H9 (cell line): ENCODE measurements around the gene DCDC1. TPM values are rescaled to one million over a fixed set of nuclear protein-coding genes. Genes with fewer than 3 reads are reported as not detected.

Source experiments
- DNase-seq: peaks from one replicate; pipeline ENCODE4 v3.0.0-alpha.2; 2017
- H2AFZ ChIP-seq: one replicate; pipeline ENCODE4 v1.6.1; 2013; ENCODE audit warnings: mild to moderate bottlenecking, low read length, control low read depth, moderate library complexity
- H2AK5ac ChIP-seq: 2 replicates; pipeline ENCODE4 v1.6.1; 2013; ENCODE audit warnings: low read length, control low read depth, mixed read lengths; ENCODE audit not compliant: insufficient read length
- H2BK120ac ChIP-seq: one replicate; pipeline ENCODE4 v1.6.1; 2013; ENCODE audit warnings: low read depth, mild to moderate bottlenecking, low read length, control low read depth, inconsistent platforms; ENCODE audit not compliant: poor library complexity, severe bottlenecking
- H2BK12ac ChIP-seq: 2 replicates; pipeline ENCODE4 v1.6.1; 2013; ENCODE audit warnings: low read length, control low read depth, mixed read lengths, low read depth; ENCODE audit not compliant: insufficient read length
- H2BK15ac ChIP-seq: 2 replicates; pipeline ENCODE4 v1.6.1; 2013; ENCODE audit warnings: low read depth, low read length, control low read depth
- H2BK20ac ChIP-seq: one replicate; pipeline ENCODE4 v1.6.1; 2013; ENCODE audit warnings: low read depth, mild to moderate bottlenecking, low read length, control low read depth, inconsistent platforms; ENCODE audit not compliant: poor library complexity, severe bottlenecking
- H2BK5ac ChIP-seq: 2 replicates; pipeline ENCODE4 v1.6.1; 2013; ENCODE audit warnings: low read length, control low read depth, mixed read lengths; ENCODE audit not compliant: insufficient read length
- H3K14ac ChIP-seq: 2 replicates; pipeline ENCODE4 v1.6.1; 2013; ENCODE audit warnings: low read length, control low read depth; ENCODE audit not compliant: insufficient read depth
- H3K18ac ChIP-seq: 2 replicates; pipeline ENCODE4 v1.6.1; 2013; ENCODE audit warnings: low read depth, mild to moderate bottlenecking, mixed read lengths, low read length, control low read depth; ENCODE audit not compliant: insufficient read length
- H3K23ac ChIP-seq: 2 replicates; pipeline ENCODE4 v1.6.1; 2013; ENCODE audit warnings: low read length, control low read depth, mixed read lengths, low read depth; ENCODE audit not compliant: insufficient read length
- H3K23me2 ChIP-seq: 2 replicates; pipeline ENCODE4 v1.6.1; 2013; ENCODE audit warnings: low read depth, mild to moderate bottlenecking, mixed read lengths, low read length, control low read depth; ENCODE audit not compliant: insufficient read length, poor library complexity, severe bottlenecking
- H3K27ac ChIP-seq: 2 replicates; pipeline ENCODE4 v1.5.1; 2013; ENCODE audit warnings: low read length, control low read depth, mixed read lengths, low read depth; ENCODE audit not compliant: insufficient read length
- H3K27me3 ChIP-seq: 2 replicates; pipeline ENCODE4 v1.6.1; 2013; ENCODE audit warnings: low read length, control low read depth, inconsistent platforms; ENCODE audit not compliant: insufficient read depth
- H3K4ac ChIP-seq: 2 replicates; pipeline ENCODE4 v1.6.1; 2013; ENCODE audit warnings: low read depth, mild to moderate bottlenecking, control low read depth, inconsistent platforms, low read length, moderate library complexity
- H3K4me1 ChIP-seq: 2 replicates; pipeline ENCODE4 v1.6.1; 2013; ENCODE audit warnings: low read length, control low read depth, inconsistent platforms; ENCODE audit not compliant: insufficient read depth
- H3K4me2 ChIP-seq: 2 replicates; pipeline ENCODE4 v1.6.1; 2013; ENCODE audit warnings: low read length, control low read depth, mixed read lengths; ENCODE audit not compliant: insufficient read length, insufficient read depth
- H3K56ac ChIP-seq: 2 replicates; pipeline ENCODE4 v1.6.1; 2013; ENCODE audit warnings: low read depth, mild to moderate bottlenecking, mixed read lengths, low read length, control low read depth; ENCODE audit not compliant: insufficient read length
- H3K79me1 ChIP-seq: 2 replicates; pipeline ENCODE4 v1.6.1; 2013; ENCODE audit warnings: low read depth, mild to moderate bottlenecking, moderate library complexity, low read length, control low read depth, inconsistent platforms; ENCODE audit not compliant: insufficient read depth, poor library complexity, severe bottlenecking
- H3K79me2 ChIP-seq: 2 replicates; pipeline ENCODE4 v1.6.1; 2013; ENCODE audit warnings: low read length, control low read depth, inconsistent platforms; ENCODE audit not compliant: insufficient read depth
- H3K9ac ChIP-seq: 2 replicates; pipeline ENCODE4 v1.6.1; 2013; ENCODE audit warnings: low read length, control low read depth, mixed read lengths; ENCODE audit not compliant: insufficient read length; ENCODE audit errors: extremely low read depth
- H3K9me3 ChIP-seq: one replicate; pipeline ENCODE4 v1.6.1; 2013; ENCODE audit warnings: low read depth, low read length, inconsistent platforms; ENCODE audit not compliant: control insufficient read depth
- H3T11ph ChIP-seq: one replicate; pipeline ENCODE4 v1.6.1; 2013; ENCODE audit warnings: mild to moderate bottlenecking, low read length, control low read depth, inconsistent platforms
- H4K20me1 ChIP-seq: one replicate; pipeline ENCODE4 v1.6.1; 2013; ENCODE audit not compliant: control insufficient read depth, insufficient read length, insufficient read depth
- H4K5ac ChIP-seq: 2 replicates; pipeline ENCODE4 v1.6.1; 2013; ENCODE audit warnings: low read depth, mild to moderate bottlenecking, mixed read lengths, low read length, control low read depth; ENCODE audit not compliant: insufficient read length
- H4K8ac ChIP-seq: replicated peaks from 2 replicates; pipeline ENCODE4 v1.6.1; 2013; ENCODE audit warnings: low read length, control low read depth, mixed read lengths, low read depth; ENCODE audit not compliant: insufficient read length
- H4K91ac ChIP-seq: 2 replicates; pipeline ENCODE4 v1.6.1; 2013; ENCODE audit warnings: low read depth, mild to moderate bottlenecking, moderate library complexity, mixed read lengths, low read length, control low read depth; ENCODE audit not compliant: insufficient read length
- H3K27ac Mint-ChIP-seq, 3 experiments: 2 replicates in 2 of 3; 3 replicates in 1 of 3; pipeline ENCODE4 v1.8.0; 2020 to 2021; ENCODE audit warnings: mixed read lengths in 3 of 3, mild to moderate bottlenecking in 1 of 3, moderate library complexity in 1 of 3
- H3K27me3 Mint-ChIP-seq: 2 replicates; pipeline ENCODE4 v1.8.0; 2021; ENCODE audit warnings: low read depth, mild to moderate bottlenecking, moderate library complexity, mixed read lengths
- H3K36me3 Mint-ChIP-seq, 3 experiments: 2 replicates in 2 of 3; 3 replicates in 1 of 3; pipeline ENCODE4 v1.8.0; 2020 to 2021; ENCODE audit warnings: low read depth in 3 of 3, mixed read lengths in 3 of 3; ENCODE audit not compliant: insufficient read depth in 1 of 3
- H3K4me1 Mint-ChIP-seq, 2 experiments: 2 replicates each; pipeline ENCODE4 v1.8.0; 2020; ENCODE audit warnings: mixed read lengths in 2 of 2
- H3K4me3 Mint-ChIP-seq, 2 experiments: 2 replicates in 1 of 2; 3 replicates in 1 of 2; pipeline ENCODE4 v1.8.0; 2020 to 2021; ENCODE audit warnings: mild to moderate bottlenecking in 2 of 2, mixed read lengths in 2 of 2, moderate library complexity in 1 of 2
- H3K9me3 Mint-ChIP-seq, 2 experiments: 2 replicates in 1 of 2; 3 replicates in 1 of 2; pipeline ENCODE4 v1.8.0; 2020; ENCODE audit warnings: mild to moderate bottlenecking in 2 of 2, mixed read lengths in 2 of 2, moderate library complexity in 1 of 2
- CTCF ChIP-seq: fragments of 200-600 bp; sonication (generic); conservative IDR thresholded peaks from 3 replicates; pipeline ENCODE4 v1.8.0; 2021; ENCODE audit warnings: antibody characterized with exemption, mild to moderate bottlenecking
- WGBS: extraction: QIAGEN DNeasy Blood & Tissue Kit; methylation state at CpG from one replicate; pipeline ENCODE4 v1.1.7; 2013; ENCODE audit warnings: missing lambda C conversion rate, low lambda C conversion rate, mixed read lengths; ENCODE audit not compliant: insufficient read length; ENCODE audit errors: extremely low coverage; 5-methylcytosine and 5-hydroxymethylcytosine counted together
- total RNA-seq: library from RNA; stranded (reverse); gene quantifications from 2 replicates; pipeline ENCODE4 v1.2.1, GENCODE V29; 2021

Gene DCDC1
- total RNA-seq, 1 experiment from 2014 or later = 0.09 TPM

- no peaks in the 10 kb centered on the region for H3K79me2 ChIP-seq
- no peak for DNase-seq
- Mint-ChIP-seq H3K27ac (no peak overlapping the region), H3K9me3 (peaks cover 12 to 17% of the 10 kb centered on the region in 2 experiments), H3K36me3 (peaks cover 6 to 13% (median 8%) of the 10 kb centered on the region in 3 experiments), H3K27me3 (no peaks in the 10 kb centered on the region; the same call in 1 of the 2 replicates), H3K4me1 (no peaks in the 10 kb centered on the region), H3K4me3 (no peak overlapping the region)
- TF ChIP-seq CTCF = no peak
- no peaks in the 10 kb centered on the region for H3K79me1 ChIP-seq
- no peak overlapping the region for H3K23ac ChIP-seq
- H4K20me1 ChIP-seq = no peaks in the 10 kb centered on the region
- H4K8ac ChIP-seq = no peak overlapping the region
- no peak overlapping the region for H2BK20ac ChIP-seq
- H2BK5ac ChIP-seq = no peak overlapping the region
- H3K18ac ChIP-seq = no peak overlapping the region
- no peak overlapping the region for H3K4ac ChIP-seq
- H3K27me3 ChIP-seq = no peaks in the 10 kb centered on the region
- no peak overlapping the region for H2BK12ac ChIP-seq
- WGBS = no CpG with 5 or more reads among the region's 1 CpG
- H2BK120ac ChIP-seq = no peak overlapping the region
- H3K23me2 ChIP-seq = no peaks in the 10 kb centered on the region
- H2BK15ac ChIP-seq = no peak overlapping the region
- no peak overlapping the region for H3K14ac ChIP-seq
- no peak overlapping the region for H2AFZ ChIP-seq
- H3K4me2 ChIP-seq = no peak overlapping the region
- H3K56ac ChIP-seq = no peak overlapping the region
- H3K9me3 ChIP-seq = no peaks in the 10 kb centered on the region
- no peak overlapping the region for H2AK5ac ChIP-seq
- H3K27ac ChIP-seq = no peak overlapping the region
- no peak overlapping the region for H4K91ac ChIP-seq
- no peak overlapping the region for H3T11ph ChIP-seq
- H4K5ac ChIP-seq = no peak overlapping the region
- H3K9ac ChIP-seq = no peak overlapping the region
- H3K4me1 ChIP-seq = no peaks in the 10 kb centered on the region
Measured at GRCh38 chr11:30837252-30837651, 532.3 kb downstream of the DCDC1 start.
